DMS 273 (cell line): ENCODE data around the gene CLSTN3.
A peak's percentile ranks its signal among the peaks of the same experiment; 100 is the strongest.
"Not testable (repeated sequence)": the region's sequence is repeated elsewhere in the genome, so short reads cannot be mapped to it uniquely, and the experiment has no call there.

Experiments
- DNase-seq: peaks from one replicate; lab custom pipeline; 2025; ENCODE audit not compliant: unreplicated experiment; lab: John Stamatoyannopoulos, UW

The CLSTN3 gene

DNA sequence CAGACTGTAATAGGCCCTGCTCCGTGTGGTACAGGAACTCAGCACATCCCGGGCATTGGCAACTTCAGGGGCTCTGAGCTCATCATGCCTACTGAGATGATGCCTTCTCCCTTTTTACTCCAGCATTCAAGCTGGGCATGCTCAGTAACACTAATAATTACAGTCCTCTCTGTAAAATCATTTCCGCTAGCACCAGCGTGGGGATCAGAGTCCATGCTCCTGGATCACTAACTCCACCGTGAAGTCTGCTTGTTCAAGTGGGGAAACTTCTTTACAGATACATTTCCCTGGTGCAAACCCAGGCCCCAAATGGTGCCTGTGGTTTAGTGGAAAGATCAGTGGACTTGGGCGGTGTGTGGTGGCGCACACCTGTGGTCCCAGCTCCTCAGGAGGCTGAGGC lies 16.7 kb downstream of the CLSTN3 start:
- DNase-seq, result no peak

DNA sequence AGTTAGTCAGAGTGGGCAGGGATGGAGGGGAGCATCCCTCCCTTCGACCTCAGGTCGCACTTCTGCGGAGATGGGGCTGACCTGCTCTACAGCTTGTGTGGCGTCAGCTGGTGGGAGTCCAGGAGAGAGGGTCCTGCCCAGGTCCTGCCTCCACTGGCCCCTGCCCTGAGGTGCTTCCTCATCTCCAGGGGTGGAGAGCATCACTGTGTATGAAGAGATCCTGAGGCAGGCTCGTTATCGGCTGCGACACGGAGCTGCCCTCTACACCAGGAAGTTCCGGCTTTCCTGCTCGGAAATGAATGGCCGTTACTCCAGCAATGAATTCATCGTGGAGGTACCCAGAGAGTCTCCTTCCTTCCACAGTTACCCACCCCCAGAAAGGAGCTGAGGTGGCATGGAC lies 20.2 kb downstream of the CLSTN3 start:
- DNase-seq, result no peak

DNA sequence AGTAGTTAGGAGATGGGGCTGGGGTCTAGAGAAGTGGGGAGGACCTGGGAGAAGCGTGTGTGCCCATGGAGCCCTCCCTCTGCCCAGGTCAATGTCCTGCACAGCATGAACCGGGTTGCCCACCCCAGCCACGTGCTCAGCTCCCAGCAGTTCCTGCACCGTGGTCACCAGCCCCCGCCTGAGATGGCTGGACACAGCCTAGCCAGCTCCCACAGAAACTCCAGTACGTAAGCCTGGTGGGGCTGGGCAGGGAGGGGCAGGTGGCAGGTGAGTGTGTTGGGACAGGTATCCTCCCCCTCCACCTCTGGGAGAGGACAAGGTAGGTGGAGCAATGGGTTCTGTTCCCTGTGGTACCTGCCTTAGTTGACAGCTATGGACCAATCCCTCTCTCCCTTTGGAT lies 20.7 kb downstream of the CLSTN3 start:
- no peak for DNase-seq

DNA sequence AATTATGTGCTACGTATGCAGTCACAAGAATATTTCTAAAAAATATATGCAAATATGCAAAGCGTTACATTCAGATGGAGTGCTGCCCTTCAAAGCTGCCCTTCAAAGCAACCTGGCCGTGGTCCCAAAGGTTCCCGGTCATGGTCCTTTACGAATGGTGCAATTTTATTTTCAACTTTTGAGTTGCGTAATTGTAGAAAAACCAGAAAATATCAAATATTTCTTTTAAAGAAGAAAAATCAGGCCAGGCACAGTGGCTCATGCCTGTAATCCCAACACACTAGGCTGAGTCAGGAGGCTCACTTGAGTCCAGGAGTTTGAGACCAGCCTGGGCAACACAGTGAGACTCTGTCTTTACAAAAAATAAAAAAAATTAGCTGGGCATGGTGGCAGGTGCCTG lies 21.4 kb downstream of the CLSTN3 start:
- DNase-seq, result no peak

DNA sequence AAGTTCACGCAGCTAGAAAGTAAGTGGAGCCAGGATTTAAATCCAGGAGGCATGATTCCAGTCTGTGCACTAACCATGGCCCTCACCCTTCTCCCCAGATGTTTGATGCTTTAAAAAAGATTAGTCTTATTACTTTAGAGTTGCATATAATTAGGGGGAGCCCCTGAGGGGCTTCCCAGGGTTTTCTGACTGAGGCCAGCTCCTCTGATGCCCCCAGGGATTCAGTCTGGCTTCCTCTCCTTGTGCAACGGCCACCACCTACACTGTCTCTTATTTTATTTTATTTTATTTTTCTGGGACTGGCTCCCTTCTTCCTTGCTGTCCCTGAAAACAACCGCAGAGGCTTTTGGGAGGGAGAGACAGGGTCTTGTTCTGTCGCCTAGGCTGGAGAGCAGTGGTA lies 22.6 kb downstream of the CLSTN3 start:
- DNase-seq, result no peak

DNA sequence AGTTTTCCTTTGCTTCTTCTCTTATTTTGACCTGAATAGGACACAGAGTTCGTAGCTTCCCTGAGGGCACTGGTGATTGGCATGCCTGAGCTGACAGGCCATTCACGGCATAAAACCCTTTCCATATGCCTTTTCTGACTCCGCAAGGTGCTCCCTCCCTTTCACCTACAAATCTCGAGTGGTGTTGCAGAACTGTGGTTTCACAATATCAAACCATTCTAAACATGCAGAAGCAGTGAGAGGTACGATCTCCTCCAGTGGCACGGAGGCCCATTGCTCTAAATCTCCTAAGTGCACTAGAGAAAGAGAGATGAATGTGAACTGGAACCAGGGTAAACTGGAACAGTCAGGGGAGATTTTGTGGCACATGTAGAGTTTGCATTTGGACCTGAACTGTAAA lies 23.9 kb downstream of the CLSTN3 start:
- DNase-seq, result no peak

DNA sequence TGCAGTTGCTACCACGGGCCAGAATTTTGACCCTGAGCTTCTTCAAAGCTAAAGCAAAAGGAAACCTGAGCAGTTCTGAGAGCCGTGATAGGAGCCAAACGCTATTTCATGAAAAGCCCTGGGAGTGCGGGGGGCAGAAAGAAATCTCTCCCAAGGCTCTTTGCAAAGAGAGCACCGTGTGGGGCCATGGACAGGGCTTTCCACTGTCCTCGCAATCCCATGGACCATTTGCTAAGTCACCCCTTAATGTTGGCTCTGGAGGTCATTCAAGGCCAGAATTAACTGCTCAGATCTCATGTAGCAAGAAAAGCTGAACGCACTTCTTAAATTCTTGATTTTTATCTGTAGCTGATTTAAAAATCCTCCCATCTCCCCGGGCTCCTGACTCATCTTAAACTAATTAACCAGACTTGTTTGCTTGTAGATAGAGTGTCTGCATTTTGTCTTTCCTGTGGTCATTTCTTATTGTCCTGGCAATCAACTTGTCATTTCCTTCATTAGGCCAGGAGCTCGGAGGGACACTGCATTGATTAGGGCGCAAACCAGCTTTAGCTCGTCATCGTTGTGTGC lies 24.8 kb downstream of the CLSTN3 start:
- no peak for DNase-seq

DNA sequence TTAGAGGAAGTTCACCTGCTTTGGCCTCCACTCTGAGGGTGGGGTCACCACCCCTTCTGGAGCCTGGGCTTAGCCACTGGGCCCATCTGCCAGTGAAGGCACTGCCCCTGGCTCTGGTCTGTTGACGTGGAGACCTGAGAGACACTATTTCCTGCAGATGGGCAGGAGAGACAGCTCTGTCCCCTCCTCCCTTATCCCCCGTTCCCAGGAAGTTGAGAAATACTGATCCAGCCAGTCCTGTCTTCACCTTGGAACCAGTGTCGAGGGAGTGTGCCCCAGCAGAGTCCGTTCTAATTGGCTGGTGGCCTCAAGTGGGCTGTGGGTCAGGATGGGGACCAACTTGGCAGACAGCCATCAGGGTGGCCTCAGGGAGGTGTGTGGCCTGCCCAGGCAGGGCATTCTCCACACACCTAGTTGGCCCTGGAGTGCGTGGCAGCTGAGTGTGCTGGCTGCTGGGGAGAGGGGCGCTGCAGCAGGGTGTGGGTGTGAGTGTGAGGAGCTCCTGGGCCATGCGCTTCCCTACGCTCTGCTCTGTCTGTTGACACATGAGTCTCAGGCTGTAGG lies 25.4 kb downstream of the CLSTN3 start:
- no peak for DNase-seq

DNA sequence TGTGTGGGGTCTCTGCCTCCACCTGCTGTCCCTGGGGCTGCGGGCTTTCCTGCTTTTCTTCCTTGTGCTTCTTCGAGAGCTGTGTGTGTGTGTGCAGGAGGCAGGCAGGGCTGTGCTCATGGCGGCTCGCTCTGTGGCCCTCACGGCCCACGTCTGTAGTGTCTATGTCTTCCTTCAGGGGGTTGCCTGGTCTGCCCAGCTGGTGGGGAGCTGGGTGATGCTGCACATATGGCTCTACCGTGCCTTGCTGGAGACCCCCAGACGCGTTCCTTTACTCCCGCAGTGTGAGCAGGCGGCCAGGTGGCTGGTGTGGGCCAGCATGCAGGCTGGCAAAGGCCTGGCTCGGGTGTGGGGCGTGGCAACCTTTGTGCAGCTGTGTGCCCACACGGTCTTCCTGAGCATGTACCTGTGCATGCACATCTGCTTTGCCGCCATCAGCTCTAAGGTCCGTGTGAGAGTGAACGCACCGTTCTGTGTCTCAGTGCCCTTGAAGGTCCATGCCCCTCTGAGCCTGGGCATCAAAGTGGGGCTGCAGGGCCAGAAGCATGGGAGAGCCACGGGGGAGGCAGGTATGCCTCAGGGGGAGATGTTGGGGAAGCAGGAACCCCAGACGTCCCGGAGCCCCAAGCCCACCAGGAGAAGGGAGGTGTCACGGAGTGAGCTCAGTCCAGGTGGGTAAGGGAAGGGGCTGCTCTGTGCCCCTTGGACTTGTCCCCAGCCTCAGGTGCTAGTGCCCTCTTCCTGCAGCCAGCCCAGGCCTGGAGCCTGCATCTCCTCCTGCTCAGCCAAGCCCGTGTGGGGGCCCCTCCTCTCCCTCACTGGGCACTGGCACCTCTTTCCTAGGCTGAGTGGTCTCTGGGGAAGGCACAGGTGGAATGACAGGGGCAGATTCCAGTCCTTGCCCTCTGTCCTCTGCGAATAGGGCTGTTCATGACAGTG lies 26.4 kb downstream of the CLSTN3 start:
- no peak for DNase-seq

DNA sequence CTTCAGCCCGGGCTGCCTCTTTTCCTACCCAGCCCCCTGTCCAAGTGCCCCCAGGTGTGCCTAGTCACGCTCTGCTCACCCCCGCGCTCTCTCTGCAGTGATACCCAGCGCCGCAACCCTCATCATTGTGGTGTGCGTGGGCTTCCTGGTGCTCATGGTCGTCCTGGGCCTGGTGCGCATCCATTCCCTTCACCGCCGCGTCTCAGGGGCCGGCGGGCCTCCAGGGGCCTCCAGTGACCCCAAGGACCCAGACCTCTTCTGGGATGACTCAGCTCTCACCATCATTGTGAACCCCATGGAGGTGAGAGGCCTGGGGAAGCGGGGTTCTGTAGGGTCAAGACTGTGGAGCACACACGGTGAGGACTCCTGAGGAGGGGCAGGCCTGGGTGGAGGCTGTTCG lies 27.2 kb downstream of the CLSTN3 start:
- DNase-seq, result no peak

DNA sequence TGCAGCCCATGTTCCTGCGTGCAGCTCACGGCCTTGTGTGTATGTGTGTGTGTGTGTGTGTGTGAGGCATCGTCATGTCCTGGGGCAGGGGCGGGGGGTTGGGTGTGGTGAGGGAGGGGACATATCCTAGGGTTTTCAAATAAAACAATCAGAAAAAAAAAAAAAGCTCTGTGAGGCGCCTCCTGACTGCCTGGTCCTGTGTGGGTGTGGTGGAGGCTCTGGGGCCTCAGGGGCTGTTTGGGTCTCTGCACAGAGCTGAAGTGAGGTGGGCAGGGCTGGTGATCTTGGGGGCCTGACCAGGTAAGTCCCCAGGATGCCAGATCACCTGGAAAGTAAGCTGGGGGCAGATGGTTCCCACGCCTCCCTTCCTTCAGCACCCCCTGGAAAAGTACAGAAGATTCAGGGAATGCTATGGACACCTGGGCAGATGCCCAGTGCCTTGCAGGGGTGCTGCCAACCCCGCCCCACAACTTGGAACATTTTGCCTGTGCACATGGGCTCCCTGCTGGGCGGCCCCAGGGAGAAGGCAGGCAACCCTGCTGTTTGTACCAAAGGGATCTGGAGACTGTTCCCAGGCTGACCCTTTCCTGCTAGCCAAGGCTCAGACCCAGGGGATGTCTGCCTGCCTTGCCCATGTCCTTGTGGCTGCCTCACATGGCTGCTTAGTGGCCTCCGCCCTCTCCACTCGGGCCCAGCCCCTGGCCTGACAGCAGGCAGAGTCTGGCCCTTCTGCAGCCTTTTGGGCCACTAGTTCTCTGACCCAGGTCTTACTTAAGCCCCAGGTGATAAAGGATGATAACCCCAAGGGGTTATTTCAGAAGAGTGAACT lies 28.8 kb downstream of the CLSTN3 start:
- no peak for DNase-seq

DNA sequence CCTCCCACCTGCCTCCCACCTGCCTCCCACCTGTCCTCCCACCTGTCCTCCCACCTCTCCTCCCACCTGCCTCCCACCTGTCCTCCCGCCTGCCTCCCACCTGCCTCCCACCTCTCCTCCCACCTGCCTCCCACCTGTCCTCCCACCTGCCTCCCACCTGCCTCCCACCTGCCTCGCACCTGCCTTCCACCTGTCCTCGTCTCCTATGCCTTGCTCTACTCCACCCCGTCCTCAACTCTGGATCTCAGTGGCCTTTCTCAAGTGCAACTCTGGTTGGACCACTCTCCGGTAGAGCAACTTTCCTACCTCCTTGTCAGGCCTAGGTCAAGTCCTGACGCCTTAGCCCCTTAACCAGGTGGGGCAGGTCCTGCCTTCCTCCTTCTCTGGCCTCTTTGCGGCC lies 30.0 kb downstream of the CLSTN3 start:
- DNase-seq, result no peak

DNA sequence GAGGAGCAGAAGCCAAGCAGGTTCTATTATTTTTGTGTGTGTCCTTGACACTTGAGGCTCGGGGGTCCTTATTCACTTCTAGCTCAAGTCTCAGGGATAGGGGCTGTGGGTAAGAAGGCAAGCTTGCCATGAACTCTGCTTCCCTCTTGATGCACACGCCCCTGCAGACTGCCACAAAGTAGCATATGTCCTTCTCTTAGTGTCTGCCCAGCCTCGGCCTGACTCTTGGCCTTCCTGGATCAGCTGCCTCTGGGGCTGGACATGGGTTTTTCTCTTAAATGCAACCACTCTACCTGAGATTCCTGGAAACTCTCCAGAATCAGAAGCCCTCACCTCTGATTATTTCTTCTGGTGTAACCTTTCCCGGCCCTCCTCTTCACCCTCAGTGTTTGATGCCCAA lies 31.2 kb downstream of the CLSTN3 start:
- DNase-seq, result no peak

DNA sequence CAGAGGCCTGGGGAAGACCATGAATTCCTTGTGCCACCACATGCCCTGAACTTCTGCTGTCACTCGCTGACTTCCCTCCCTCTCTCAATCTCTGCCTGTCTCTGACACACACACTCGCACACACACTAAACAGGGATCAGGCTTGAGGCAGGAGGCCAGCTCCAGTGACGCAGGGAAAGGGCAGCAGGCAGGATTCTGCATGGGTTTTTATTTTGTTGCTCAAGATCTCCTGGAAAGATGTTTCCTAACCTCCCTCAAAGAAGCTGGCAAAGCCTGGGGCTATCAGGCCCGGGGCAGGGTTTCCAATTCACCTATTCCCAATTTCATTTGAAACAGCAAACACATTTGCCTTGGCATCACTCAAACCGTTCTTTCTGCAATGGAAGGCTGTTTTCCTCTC lies 31.6 kb downstream of the CLSTN3 start:
- DNase-seq, result no peak

DNA sequence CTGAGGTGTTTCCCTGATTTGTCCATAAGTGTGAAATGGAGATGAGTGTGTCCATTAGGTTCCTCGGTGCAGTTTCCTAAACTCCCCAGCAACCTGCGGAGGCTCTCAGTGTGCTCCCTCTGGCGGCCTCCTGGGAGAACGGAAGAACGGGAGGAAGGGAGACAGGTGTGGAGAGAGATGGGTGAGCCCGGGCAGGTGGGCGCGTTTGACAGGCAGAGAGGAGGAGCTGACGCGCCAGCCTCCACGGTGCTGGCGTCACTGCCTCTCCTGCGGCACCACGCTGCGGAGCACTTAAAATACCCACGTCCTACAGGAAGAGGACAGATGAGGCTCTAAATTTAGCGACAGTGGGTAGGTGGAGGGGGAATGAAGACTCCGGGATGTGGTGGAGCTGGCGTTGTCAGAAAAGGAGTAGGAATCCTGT lies 32.5 kb downstream of the CLSTN3 start:
- peak; percentile 60 for DNase-seq

DNA sequence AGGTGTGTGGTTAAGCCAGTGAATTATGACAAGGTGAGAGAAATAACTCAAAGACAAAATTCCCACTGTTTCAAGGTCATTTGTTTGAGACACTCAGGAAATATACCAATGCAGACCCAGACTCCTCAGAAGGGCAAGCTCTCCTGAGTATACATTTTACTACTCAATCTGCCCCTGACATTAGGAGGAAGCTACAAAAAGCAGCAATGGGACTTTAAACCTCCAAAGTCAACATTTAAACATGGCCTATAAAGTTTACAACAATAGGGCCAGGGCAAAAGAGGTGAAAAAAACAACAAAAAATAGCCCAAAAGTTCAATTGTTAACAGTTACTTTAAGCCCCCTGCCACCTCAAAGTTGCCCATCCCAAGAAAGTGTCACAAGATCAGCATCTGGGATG lies 39.8 kb downstream of the CLSTN3 start:
- no peak for DNase-seq

DNA sequence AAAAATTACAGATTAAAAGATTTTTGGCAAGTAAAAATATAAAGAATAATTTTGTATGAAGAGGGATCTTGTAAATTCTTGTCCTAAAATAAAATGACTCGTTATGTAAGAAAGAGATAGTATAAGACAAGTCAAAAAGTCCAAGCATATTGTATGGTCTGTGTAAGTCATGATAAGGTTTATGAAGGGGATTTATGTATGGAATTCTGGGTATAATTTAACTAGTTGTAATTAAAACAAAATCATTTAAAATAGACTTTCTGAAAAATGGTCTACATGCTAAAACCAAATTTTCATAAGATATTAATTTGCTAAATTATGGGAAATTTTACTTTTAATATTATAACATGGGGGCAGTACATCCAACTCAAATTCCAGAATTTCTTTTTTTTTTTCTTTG lies 41.7 kb downstream of the CLSTN3 start:
- DNase-seq, result peak; percentile 4

DNA sequence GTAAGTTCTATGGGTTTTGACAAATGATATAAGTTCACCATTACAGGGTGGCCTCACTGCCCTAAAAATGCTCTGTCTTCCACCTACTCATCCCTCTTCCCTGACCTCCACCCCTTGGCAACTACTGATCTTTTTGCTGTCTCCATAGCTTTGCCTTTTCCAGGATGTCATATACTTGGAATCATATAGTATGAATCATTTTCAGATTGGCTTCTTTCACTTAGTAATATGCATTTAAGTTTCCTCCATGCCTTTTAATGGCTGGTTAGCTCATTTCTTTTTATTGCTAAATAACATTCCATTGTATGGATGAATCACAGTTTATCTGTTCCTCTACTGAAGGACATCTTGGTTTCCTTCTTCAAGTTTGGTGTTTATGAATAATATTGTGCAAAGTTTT lies 45.3 kb downstream of the CLSTN3 start:
- no peak for DNase-seq

DNA sequence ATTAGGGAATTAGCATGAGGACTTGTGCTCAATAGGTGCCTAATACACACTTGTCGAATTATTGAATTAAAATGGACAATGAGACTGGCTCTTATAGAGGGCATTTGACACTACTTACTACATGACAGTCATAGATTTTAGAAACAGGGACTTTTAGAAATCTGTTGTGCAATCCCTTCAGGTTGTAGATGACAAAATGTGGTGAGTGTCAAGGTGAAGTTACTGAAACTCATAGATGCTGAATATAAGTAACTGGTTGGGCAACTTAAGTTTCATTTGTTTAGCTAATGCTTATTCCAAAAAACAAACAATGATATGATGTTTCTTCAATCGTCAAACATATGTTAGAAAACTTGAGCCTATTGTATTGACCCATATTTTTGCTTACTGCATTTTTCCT lies 46.4 kb downstream of the CLSTN3 start:
- no peak for DNase-seq

DNA sequence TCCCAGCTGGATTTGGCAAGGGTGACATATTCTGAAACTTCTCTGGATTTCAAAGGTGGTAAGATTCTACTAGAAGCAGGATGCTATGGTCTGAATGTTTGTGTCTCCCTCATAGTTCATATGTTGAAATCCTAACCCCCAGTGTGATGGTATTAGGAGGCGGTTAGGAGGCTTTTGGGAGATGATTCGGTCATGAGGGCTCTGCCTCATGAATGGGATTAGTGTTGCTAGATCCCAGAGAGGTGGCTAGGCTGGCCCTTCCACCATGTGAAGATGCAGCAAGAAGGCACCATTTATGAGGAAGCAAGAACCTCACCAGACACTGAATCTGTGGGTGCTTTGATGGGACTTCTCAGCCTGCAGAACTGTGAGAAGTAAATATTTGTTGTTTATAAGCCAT lies 48.3 kb downstream of the CLSTN3 start:
- no peak for DNase-seq

DNA sequence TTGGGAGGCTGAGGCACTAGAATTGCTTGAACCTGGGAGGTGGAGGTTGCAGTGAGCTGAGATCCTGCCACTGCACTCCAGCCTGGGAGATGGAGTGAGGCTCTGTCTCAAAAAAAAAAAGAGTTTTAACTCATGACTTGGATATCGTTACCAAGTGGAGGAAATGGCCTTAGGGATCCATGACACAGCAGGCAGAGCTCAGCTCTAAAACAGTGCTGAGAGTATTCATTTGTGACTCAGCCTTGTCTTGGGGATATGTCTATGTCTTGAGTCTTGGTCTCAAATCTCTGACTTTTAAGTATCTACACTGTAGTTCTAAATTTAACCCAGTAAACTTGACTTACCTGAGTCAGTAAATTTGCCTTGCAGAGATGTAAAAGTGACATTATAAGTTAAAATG lies 50.5 kb downstream of the CLSTN3 start:
- no peak for DNase-seq

DNA sequence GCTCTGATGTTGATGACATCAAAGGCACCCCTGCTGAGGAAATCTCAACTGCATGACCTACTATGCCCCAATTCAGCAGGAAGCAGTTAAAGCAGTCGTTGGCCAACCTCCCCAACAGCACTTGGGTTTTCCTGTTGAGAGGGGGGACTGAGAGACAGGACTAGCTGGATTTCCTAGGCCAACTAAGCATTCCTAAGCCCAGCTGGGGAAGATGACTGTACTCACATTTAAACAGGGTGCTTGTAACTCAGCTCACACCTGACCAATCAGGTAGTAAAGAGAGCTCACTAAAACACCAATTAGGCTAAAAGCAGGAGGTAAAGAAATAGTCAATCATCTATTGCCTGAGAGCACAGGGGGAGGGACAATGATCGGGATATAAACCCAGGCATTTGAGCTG lies 55.9 kb downstream of the CLSTN3 start:
- DNase-seq, result not testable (repeated sequence)
